Measurements from ENCODE around the gene ACTMAP. TPM values are rescaled to one million over a fixed set of nuclear protein-coding genes. Genes with fewer than 3 reads are reported as not detected.
A peak's percentile ranks its signal among the peaks of the same experiment; 100 is the strongest.

The ACTMAP gene
- total RNA-seq, 5 donors from 2014 or later (not counting 1 experiment from before 2014, with no cell fraction given) = 4.7 to 8.3 (median 6.8) TPM

- ATAC-seq (replicated peaks in 1 of 4) = no peak
- Histone ChIP-seq H3K36me3 (ENCODE audit: control insufficient read depth in 2 of 2, extremely low read depth in 1 of 2, insufficient read depth in 1 of 2, low read length in 1 of 2) (peaks cover 10 to 17% of the 10 kb centered on the region in 2 donors), H3K27me3 (replicated peaks in 1 of 2; ENCODE audit: control insufficient read depth in 2 of 2, extremely low read depth in 1 of 2, insufficient read depth in 2 of 2, low read length in 1 of 2) (no peaks in the 10 kb centered on the region), H3K9me3 (no peaks in the 10 kb centered on the region), H3K4me1 (ENCODE audit: control insufficient read depth in 1 of 2, extremely low read depth in 1 of 2, insufficient read depth in 2 of 2, low read length in 2 of 2) (peaks cover 6 to 28% of the 10 kb centered on the region in 2 experiments), H3K27ac (ENCODE audit: low read length) (no peak overlapping the region), H3K4me3 (ENCODE audit: control insufficient read depth in 1 of 2, extremely low read depth in 1 of 2, low read length in 1 of 2) (no peak overlapping the region)
- POLR2A ChIA-PET = no interaction called here
- Mint-ChIP-seq H3K36me3 (peaks cover 12% of the 10 kb centered on the region), H3K4me3 (no peak overlapping the region), H3K4me1 (peaks cover 0 to 4% (median 3%) of the 10 kb centered on the region in 3 donors), H3K27ac (peak overlapping the region in 1 of 2 donors; percentile 2), H3K27me3 (no peaks in the 10 kb centered on the region), H3K9me3 (no peaks in the 10 kb centered on the region)
- 100% methylated on average over 3 of the region's 14 CpGs for WGBS (ENCODE audit: insufficient coverage)
- DNase-seq = no peak
- CTCF ChIA-PET = interaction anchor here in 1 of 2 donors (0.6 kb wide), 1 partner anchor 40 kb away, joined by 5 read pairs; no protein-coding TSS in a partner anchor
Measured at GRCh38 chr19:40692212-40692551, 58.1 kb downstream of the ACTMAP start.

GRCh38 chr19:40691421-40692211, 58.7 kb downstream of the ACTMAP start:
- Mint-ChIP-seq H3K27ac (peak overlapping the region in 1 of 2 donors; percentile 2), H3K27me3 (no peaks in the 10 kb centered on the region), H3K36me3 (peaks cover 9% of the 10 kb centered on the region), H3K9me3 (no peaks in the 10 kb centered on the region), H3K4me3 (peak overlapping the region in 2 of 3 donors; percentile 49 to 86), H3K4me1 (peaks cover 0 to 4% (median 3%) of the 10 kb centered on the region in 3 donors)
- peaks cover 10 to 14% of the 10 kb centered on the region in 2 donors for H3K36me3 ChIP-seq (ENCODE audit: control insufficient read depth in 2 of 2, extremely low read depth in 1 of 2, insufficient read depth in 1 of 2, low read length in 1 of 2)
- ChIA-PET POLR2A (interaction anchor here in 1 of 2 donors (0.5 kb wide), 1 partner anchor 102 kb away, joined by 8 read pairs; no protein-coding TSS in a partner anchor), CTCF (interaction anchor here in 1 of 2 donors (0.6 kb wide), 2 partner anchors 40 to 386 kb away, joined by 5 to 6 read pairs; no protein-coding TSS in a partner anchor)
- H3K4me3 ChIP-seq (ENCODE audit: control insufficient read depth in 1 of 2, extremely low read depth in 1 of 2, low read length in 1 of 2) = peak overlapping the region in 1 of 2 donors; percentile 65
- peaks cover 6 to 32% of the 10 kb centered on the region in 2 experiments for H3K4me1 ChIP-seq (ENCODE audit: control insufficient read depth in 1 of 2, extremely low read depth in 1 of 2, insufficient read depth in 2 of 2, low read length in 2 of 2)
- WGBS (ENCODE audit: insufficient coverage) = 92% methylated on average over 17 of the region's 24 CpGs
- ATAC-seq (replicated peaks in 1 of 4) (no peak), DNase-seq (peak in 2 of 35 experiments; percentile 19 to 38)
- no peaks in the 10 kb centered on the region for H3K9me3 ChIP-seq
- H3K27me3 ChIP-seq (replicated peaks in 1 of 2; ENCODE audit: control insufficient read depth in 2 of 2, extremely low read depth in 1 of 2, insufficient read depth in 2 of 2, low read length in 1 of 2) = no peaks in the 10 kb centered on the region
- H3K27ac ChIP-seq (ENCODE audit: low read length) = no peak overlapping the region

Other genes with a start within 250 kb of the ACTMAP start
- gene SHKBP1, start 173.6 kb downstream of the ACTMAP start, total RNA-seq = 100 to 1,000 TPM; 117 to 153 (median 142) TPM
- 100 to 1,000 TPM in 4 of 5 donors, 10 to 100 TPM in 1; 90.9 to 215 (median 160) TPM for gene LTBP4, start 149.1 kb downstream of the ACTMAP start, total RNA-seq
- gene NUMBL, start 59.8 kb downstream of the ACTMAP start, total RNA-seq = 10 to 100 TPM in 3 of 5 donors, 1 to 10 TPM in 2; 7.1 to 19.0 (median 13.1) TPM
- gene COQ8B, start 33.6 kb downstream of the ACTMAP start, total RNA-seq = 10 to 100 TPM; 30.8 to 60.1 (median 53.9) TPM
- gene ITPKC, start 33.4 kb downstream of the ACTMAP start, total RNA-seq = 10 to 100 TPM in 1 of 5 donors, 1 to 10 TPM in 4; 5.9 to 11.8 (median 9.3) TPM
- gene SNRPA, start 726 bp upstream of the ACTMAP start, total RNA-seq = 100 to 1,000 TPM in 1 of 5 donors, 10 to 100 TPM in 4; 65.2 to 101 (median 79.1) TPM
- 1 to 10 TPM in 4 of 5 donors, not detected in 1; 1.5 to 5.2 (median 4.1) TPM for gene MIA, start 25.0 kb upstream of the ACTMAP start, total RNA-seq
- 10 to 100 TPM; 42.4 to 77.9 (median 63.2) TPM for gene RAB4B, start 27.8 kb upstream of the ACTMAP start, total RNA-seq
- gene EGLN2, start 48.7 kb upstream of the ACTMAP start, total RNA-seq = 100 to 1,000 TPM; 150 to 234 (median 224) TPM
- gene CYP2A6, start 100.0 kb upstream of the ACTMAP start, total RNA-seq = 1 to 10 TPM in 1 of 5 donors, under 1 TPM in 2, not detected in 2; 0.59 to 1.1 (median 0.66) TPM
- not detected for gene CYP2A7, start 131.8 kb upstream of the ACTMAP start, total RNA-seq
- gene CYP2B6, start 240.8 kb upstream of the ACTMAP start, total RNA-seq = under 1 TPM in 3 of 5 donors, not detected in 2; 0.20 to 0.61 (median 0.38) TPM

Measured in T-cell (primary cell).